Astrocyte of the hippocampus (primary cell): ENCODE measurements around the gene CLEC14A.

Experiments used
- DNase-seq: peaks from one replicate; pipeline ENCODE4 v3.0.0; 2011; ENCODE audit warnings: low read depth, low spot score

Gene CLEC14A

GRCh38 chr14:38248321-38249028 is 7.4 kb downstream of the CLEC14A start:
- DNase-seq = no peak

- no peak for DNase-seq
Observed at GRCh38 chr14:38243696-38244240, 12.1 kb downstream of the CLEC14A start.

GRCh38 chr14:38238878-38239277 is 17.0 kb downstream of the CLEC14A start:
- DNase-seq = no peak

- no peak for DNase-seq
Observed at GRCh38 chr14:38238332-38238731, 17.6 kb downstream of the CLEC14A start.

DNA sequence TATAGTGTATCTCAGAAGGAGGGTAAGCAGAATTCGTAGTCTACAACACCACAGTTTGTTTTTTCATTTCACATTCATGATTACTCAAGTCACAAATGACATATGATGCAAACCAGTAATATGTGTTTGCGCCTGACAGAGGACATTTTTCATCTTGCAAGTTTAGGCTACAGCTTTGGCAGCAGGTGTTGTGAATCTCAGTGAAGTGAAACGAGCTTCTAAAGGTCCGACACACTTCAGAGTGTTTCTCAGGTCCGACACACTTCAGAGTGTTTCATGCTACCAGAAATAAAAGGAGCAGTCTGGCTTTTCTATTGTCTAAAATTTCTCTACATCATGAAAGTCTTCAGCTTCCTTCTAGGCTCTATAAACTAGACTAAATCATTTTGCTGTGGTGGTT is 22.7 kb downstream of the CLEC14A start:
- DNase-seq = no peak

GRCh38 chr14:38226366-38226765 is 29.5 kb downstream of the CLEC14A start:
- DNase-seq = no peak

GRCh38 chr14:38225946-38226345 is 29.9 kb downstream of the CLEC14A start:
- DNase-seq = no peak

- no peak for DNase-seq
Observed at GRCh38 chr14:38224338-38224737, 31.6 kb downstream of the CLEC14A start.

DNA sequence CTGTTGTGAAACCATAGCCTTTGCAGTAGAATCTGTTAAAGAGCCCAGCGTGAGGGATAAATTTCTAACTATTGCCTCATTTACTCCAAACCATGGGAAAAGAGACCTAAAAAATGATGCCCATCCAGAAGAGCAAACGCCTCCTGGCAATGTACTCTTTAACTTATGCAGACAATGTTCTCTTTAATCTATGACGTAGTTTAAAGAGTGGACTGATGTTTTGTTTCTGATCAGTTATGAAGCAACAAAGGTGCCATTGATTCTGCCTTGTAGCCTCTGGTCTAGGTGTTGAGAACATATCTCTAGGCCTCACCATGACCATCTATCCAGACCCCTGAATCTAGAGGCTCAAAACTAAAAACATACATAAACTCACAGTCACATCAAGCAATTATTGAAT is 34.8 kb downstream of the CLEC14A start:
- no peak for DNase-seq

DNA sequence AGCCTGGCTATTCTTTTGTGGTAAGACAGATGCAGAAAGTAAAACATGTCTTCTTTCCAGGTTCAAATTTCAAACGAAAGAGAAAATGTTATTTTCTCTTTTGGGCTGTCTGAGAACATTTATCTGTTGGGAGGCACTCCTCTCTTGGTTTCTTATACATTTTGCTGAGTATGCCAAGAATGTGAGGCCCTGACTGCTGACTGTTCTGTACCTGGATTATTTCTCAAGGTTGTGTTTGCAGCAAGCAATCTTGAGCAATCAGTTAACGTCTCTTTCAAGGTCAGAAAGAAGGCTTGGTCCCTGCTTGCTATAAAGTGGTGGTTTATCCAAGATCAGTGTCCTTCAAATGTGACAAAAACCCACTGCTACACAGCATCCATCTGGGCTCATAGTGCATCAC is 38.3 kb downstream of the CLEC14A start:
- no peak for DNase-seq

DNA sequence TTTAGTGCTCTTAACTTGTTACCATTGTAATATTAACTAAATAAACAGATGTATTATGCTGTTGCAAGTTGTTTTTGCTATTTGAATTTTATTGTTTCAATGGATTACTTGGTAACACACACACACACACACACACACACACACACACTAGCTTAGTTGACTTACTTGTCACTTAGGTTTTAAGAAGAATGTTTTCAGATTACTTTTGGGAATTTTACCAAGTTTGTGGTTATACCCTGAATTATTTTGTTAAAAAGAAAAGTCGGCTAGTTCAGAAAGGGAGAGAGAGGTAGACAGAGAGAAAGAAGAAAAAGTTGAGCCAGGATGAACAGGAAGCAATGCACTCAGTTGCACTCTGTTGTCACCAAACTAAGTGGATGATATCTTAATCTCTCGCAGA is 42.9 kb downstream of the CLEC14A start:
- peak; percentile 40 for DNase-seq

DNA sequence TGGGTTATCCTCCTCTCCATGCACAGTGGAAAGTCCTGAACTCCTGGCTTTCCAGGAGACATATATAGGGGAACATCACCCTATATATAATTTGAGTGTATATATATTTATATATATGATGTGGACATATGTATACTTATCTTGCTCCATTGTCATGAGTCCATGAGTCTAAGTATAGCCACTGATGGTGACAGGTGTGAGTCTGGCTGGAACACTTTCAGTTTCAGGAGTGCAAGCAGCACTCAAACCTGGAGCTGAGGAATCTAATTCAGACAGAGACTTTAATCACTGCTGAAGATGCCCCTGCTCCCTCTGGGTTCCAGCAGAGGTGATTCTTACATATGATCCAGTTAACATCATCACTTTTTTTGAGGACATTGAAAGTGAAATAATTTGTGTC is 43.8 kb downstream of the CLEC14A start:
- no peak for DNase-seq

DNA sequence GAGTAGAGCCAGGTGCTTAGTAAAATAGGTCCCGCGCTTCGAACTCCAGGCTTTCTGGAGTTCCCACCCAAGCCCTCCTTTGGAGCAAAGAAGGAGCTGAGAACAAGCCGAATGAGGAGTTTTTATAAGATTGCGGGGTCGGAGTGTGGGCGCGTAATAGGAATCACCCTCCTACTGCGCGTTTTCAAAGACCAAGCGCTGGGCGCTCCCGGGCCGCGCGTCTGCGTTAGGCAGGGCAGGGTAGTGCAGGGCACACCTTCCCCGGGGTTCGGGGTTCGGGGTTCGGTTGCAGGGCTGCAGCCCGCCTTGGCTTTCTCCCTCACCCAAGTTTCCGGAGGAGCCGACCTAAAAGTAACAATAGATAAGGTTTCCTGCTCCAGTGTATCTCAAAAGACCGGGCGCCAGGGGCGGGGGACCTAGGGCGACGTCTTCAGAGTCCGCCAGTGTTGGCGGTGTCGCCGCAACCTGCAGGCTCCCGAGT is 44.6 kb downstream of the CLEC14A start:
- DNase-seq = peak; percentile 4

DNA sequence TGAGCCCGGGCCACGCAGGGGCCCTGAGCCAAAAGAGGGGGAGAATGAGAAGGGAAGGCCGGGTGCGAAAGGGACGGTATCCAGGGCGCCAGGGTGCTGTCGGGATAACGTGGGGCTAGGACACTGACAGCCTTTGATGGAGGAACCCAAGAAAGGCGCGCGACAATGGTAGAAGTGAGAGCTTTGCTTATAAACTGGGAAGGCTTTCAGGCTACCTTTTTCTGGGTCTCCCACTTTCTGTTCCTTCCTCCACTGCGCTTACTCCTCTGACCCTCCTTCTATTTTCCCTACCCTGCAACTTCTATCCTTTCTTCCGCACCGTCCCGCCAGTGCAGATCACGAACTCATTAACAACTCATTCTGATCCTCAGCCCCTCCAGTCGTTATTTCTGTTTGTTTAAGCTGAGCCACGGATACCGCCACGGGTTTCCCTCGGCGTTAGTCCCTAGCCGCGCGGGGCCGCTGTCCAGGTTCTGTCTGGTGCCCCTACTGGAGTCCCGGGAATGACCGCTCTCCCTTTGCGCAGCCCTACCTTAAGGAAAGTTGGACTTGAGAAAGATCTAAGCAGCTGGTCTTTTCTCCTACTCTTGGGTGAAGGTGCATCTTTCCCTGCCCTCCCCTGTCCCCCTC is 45.2 kb downstream of the CLEC14A start:
- DNase-seq = peak; percentile 33

GRCh38 chr14:38209572-38210557 is 46.0 kb downstream of the CLEC14A start:
- DNase-seq = peak; percentile 12

- peak; percentile 39 for DNase-seq
Observed at GRCh38 chr14:38208618-38209562, 47.0 kb downstream of the CLEC14A start.

DNA sequence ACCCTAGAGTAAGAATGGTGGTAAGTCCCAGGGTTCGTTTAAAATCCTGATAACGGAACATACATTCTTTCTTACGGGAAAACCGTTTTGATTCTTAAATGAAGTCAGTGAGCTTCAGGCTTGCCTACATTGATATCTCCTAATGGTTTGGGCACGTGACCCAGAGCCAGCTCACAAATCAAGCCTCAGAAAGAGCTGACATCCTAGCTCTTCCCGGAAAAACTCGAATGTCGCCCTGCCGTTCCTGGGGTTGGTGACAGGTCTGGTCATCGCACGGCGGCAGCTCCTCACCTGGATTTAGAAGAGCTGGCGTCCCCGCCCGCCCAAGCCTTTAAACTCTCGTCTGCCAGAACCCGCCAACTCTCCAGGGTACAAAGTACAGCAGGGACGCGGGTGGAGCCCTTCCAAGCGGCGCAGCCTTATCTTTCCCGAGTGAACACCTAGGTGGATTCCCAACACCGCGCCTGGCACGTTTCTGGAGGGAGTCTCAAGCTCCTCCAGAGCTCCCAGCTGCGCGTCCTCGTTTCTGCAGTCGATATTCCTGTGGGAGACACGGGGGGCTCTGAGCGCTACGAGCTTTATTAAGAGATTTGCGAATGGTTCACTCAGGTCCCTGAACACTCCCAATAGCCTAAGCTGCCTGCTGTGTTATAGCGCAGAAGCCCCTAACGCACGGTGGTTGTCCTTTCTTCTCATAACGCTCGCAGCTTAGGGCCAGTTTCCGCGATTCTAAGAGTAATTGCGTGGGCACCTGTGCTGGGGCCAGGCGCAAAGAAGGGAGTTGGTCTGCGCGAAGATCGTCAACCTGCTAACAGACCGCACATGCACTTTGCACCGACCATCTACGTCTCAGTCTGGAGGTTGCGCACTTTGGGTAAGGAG is 47.9 kb downstream of the CLEC14A start, which contains the start of gene SSTR1:
TSS of gene SSTR1 (plus strand) at position 169 of the 882 bp plus-strand sequence. CDS start 1,486 bp downstream, outside the sequence.
- peak; percentile 10 for DNase-seq

- DNase-seq = peak; percentile 3
Observed at GRCh38 chr14:38207377-38207735, 48.5 kb downstream of the CLEC14A start.

DNA sequence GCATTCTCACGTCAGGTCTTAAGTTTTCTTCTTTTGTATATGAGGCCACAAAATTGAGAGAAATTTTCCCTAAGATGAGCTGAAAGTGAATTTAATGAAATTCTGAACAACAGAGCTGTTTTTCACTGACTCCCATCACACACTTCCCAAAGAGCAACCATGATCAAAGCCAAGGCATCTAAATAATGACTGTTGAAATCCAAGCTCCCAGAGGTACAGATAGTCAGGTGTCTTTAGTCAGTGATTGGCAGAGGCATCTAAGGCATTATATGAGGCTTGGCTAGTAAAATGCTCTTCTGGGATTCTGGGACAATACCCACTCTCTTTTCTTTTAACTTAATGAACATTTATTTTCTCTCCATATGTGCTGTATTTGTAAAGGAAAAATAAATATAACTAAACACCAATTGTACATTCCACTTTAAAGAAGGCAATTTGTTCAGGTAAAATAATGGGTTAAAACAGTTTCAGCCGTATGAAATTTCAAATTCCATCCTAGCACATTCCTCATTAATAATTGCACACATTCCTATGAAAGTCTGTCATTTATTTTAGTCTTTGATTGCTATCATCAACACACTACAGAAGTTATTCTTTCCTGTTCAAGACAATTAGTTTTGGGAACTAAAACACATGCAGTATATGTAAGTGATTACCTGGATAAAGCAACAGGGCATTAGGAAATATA is 49.1 kb downstream of the CLEC14A start:
- DNase-seq = no peak
